Trophoblast cell (in vitro differentiated cells and primary cell): ENCODE measurements around the gene DENND5A.

Experiments used
- DNase-seq, 2 donors: peaks; one replicate each; pipeline ENCODE4 v3.0.0-alpha.2; 2016
- H2AFZ ChIP-seq: 2 replicates; pipeline ENCODE4 v1.6.1; 2013; ENCODE audit warnings: low read length, moderate library complexity, mild to moderate bottlenecking; ENCODE audit not compliant: insufficient read depth, poor library complexity
- H2AK5ac ChIP-seq: 2 replicates; pipeline ENCODE4 v1.6.1; 2013; ENCODE audit warnings: mild to moderate bottlenecking, low read length
- H2BK120ac ChIP-seq: 2 replicates; pipeline ENCODE4 v1.6.1; 2013; ENCODE audit warnings: low read length, mild to moderate bottlenecking, moderate library complexity; ENCODE audit not compliant: insufficient read depth, poor library complexity
- H2BK12ac ChIP-seq: 2 replicates; pipeline ENCODE4 v1.6.1; 2013; ENCODE audit warnings: mild to moderate bottlenecking, low read length, moderate library complexity
- H2BK5ac ChIP-seq: 2 replicates; pipeline ENCODE4 v1.6.1; 2013; ENCODE audit warnings: low read length, low read depth, moderate library complexity, mild to moderate bottlenecking; ENCODE audit not compliant: poor library complexity
- H3K14ac ChIP-seq: 2 replicates; pipeline ENCODE4 v1.6.1; 2013; ENCODE audit warnings: mild to moderate bottlenecking, low read length
- H3K18ac ChIP-seq: 2 replicates; pipeline ENCODE4 v1.6.1; 2013; ENCODE audit warnings: mild to moderate bottlenecking, low read length
- H3K23ac ChIP-seq: 2 replicates; pipeline ENCODE4 v1.6.1; 2013; ENCODE audit warnings: low read length
- H3K27ac ChIP-seq: 2 replicates; pipeline ENCODE4 v1.5.1; 2013; ENCODE audit warnings: low read depth, mild to moderate bottlenecking, inconsistent platforms, low read length, moderate library complexity
- H3K27me3 ChIP-seq: 2 replicates; pipeline ENCODE4 v1.6.1; 2013; ENCODE audit warnings: inconsistent platforms, mild to moderate bottlenecking, low read length, moderate library complexity; ENCODE audit not compliant: insufficient read depth
- H3K36me3 ChIP-seq, 2 experiments: 1 replicate in 1 of 2; 2 replicates in 1 of 2; pipeline ENCODE4 v1.6.1; 2013; ENCODE audit warnings: low read length in 2 of 2, mild to moderate bottlenecking in 2 of 2, moderate library complexity in 1 of 2; ENCODE audit not compliant: insufficient read depth in 2 of 2, control insufficient read depth in 1 of 2
- H3K4ac ChIP-seq: 2 replicates; pipeline ENCODE4 v1.6.1; 2013; ENCODE audit warnings: low read depth, mild to moderate bottlenecking, low read length, moderate library complexity
- H3K4me1 ChIP-seq, 2 experiments: 1 replicate in 1 of 2; 2 replicates in 1 of 2; pipeline ENCODE4 v1.6.1; 2013; ENCODE audit warnings: low read length in 2 of 2, mild to moderate bottlenecking in 2 of 2, moderate library complexity in 1 of 2; ENCODE audit not compliant: insufficient read depth in 2 of 2, control insufficient read depth in 1 of 2
- H3K4me2 ChIP-seq: 2 replicates; pipeline ENCODE4 v1.6.1; 2013; ENCODE audit warnings: inconsistent platforms, mild to moderate bottlenecking, low read length, moderate library complexity
- H3K4me3 ChIP-seq: 2 replicates; pipeline ENCODE4 v1.5.1; 2013; ENCODE audit warnings: mild to moderate bottlenecking, low read depth, low read length, inconsistent platforms
- H3K79me1 ChIP-seq: one replicate; pipeline ENCODE4 v1.6.1; 2013; ENCODE audit warnings: low read length
- H3K79me2 ChIP-seq: 2 replicates; pipeline ENCODE4 v1.6.1; 2013; ENCODE audit warnings: low read length, mild to moderate bottlenecking; ENCODE audit not compliant: control insufficient read depth, insufficient read depth, poor library complexity
- H3K9ac ChIP-seq: 2 replicates; pipeline ENCODE4 v1.6.1; 2013; ENCODE audit warnings: mild to moderate bottlenecking, low read length
- H3K9me3 ChIP-seq: 2 replicates; pipeline ENCODE4 v1.6.1; 2013; ENCODE audit warnings: low read depth, mild to moderate bottlenecking, control low read depth, inconsistent platforms, low read length; ENCODE audit not compliant: insufficient read depth
- H4K12ac ChIP-seq: 2 replicates; pipeline ENCODE4 v1.6.1; 2013; ENCODE audit warnings: low read depth, mild to moderate bottlenecking, low read length, moderate library complexity
- H4K8ac ChIP-seq: 2 replicates; pipeline ENCODE4 v1.6.1; 2013; ENCODE audit warnings: low read depth, mild to moderate bottlenecking, low read length, moderate library complexity
- H4K91ac ChIP-seq: one replicate; pipeline ENCODE4 v1.6.1; 2013; ENCODE audit warnings: low read depth, mild to moderate bottlenecking, low read length, moderate library complexity
- WGBS: extraction: QIAGEN DNeasy Blood & Tissue Kit; methylation state at CpG from one replicate; pipeline ENCODE4 v1.1.7; 2013; ENCODE audit warnings: missing lambda C conversion rate; ENCODE audit not compliant: insufficient read length, insufficient coverage; ENCODE audit errors: extremely low coverage; 5-methylcytosine and 5-hydroxymethylcytosine counted together

The DENND5A gene

GRCh38 chr11:9214765-9215164 lies 50.4 kb downstream of the DENND5A start:
- H3K79me1 ChIP-seq: peaks cover 2% of the 10 kb centered on the region
- H3K4me3 ChIP-seq: no peak overlapping the region
- no peak overlapping the region for H3K4me2 ChIP-seq
- H3K27ac ChIP-seq: no peak overlapping the region
- no peak overlapping the region for H2AK5ac ChIP-seq
- DNase-seq: no peak
- no peaks in the 10 kb centered on the region for H3K9me3 ChIP-seq
- no peak overlapping the region for H4K91ac ChIP-seq
- H3K36me3 ChIP-seq: no peaks in the 10 kb centered on the region
- peaks cover 8 to 9% of the 10 kb centered on the region in 2 experiments for H3K4me1 ChIP-seq
- H2BK12ac ChIP-seq: peak overlapping the region; percentile 44
- no peak overlapping the region for H3K4ac ChIP-seq
- H4K8ac ChIP-seq: no peak overlapping the region
- no peak overlapping the region for H4K12ac ChIP-seq
- no peaks in the 10 kb centered on the region for H3K27me3 ChIP-seq
- no CpG with 5 or more reads among the region's 5 CpGs for WGBS
- peaks cover 5% of the 10 kb centered on the region for H3K79me2 ChIP-seq
- no peak overlapping the region for H3K23ac ChIP-seq
- no peak overlapping the region for H3K9ac ChIP-seq
- H2BK5ac ChIP-seq: no peak overlapping the region
- H3K14ac ChIP-seq: no peak overlapping the region
- H2AFZ ChIP-seq: no peak overlapping the region
- no peak overlapping the region for H2BK120ac ChIP-seq
- H3K18ac ChIP-seq: no peak overlapping the region

DNA sequence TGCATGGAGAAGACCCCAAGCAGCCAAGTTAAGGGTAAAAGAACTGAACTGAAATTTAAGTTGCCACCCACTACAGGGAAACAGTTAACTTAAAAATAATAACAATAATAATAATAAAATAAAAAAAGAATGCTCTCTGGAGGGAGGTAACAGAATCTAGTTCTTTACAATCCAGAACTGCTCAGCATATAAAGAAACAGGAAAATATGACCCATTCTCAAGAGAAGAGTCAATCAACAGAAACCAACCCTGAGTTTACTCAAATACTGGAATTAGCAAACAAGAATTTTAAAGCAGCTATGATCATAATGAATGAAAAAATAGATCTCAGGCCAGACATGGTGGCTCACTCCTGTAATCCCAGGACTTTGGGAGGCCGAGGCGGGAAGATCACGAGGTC lies 53.8 kb downstream of the DENND5A start:
- H3K27ac ChIP-seq: peak overlapping the region; percentile 37
- H2BK120ac ChIP-seq: no peak overlapping the region
- no peaks in the 10 kb centered on the region for H3K36me3 ChIP-seq
- no peak overlapping the region for H2AFZ ChIP-seq
- H3K79me2 ChIP-seq: peaks cover 8% of the 10 kb centered on the region
- no peak overlapping the region for H3K9ac ChIP-seq
- no peak overlapping the region for H2BK5ac ChIP-seq
- no peak overlapping the region for H3K14ac ChIP-seq
- no peak for DNase-seq
- H3K79me1 ChIP-seq: peaks cover 2% of the 10 kb centered on the region
- peak overlapping the region; percentile 14 for H4K91ac ChIP-seq
- no peak overlapping the region for H2BK12ac ChIP-seq
- H2AK5ac ChIP-seq: no peak overlapping the region
- no peak overlapping the region for H3K18ac ChIP-seq
- no peak overlapping the region for H3K23ac ChIP-seq
- no peak overlapping the region for H4K12ac ChIP-seq
- H3K4ac ChIP-seq: peak overlapping the region; percentile 27
- no peak overlapping the region for H3K4me2 ChIP-seq
- H3K4me3 ChIP-seq: no peak overlapping the region
- peaks cover 5 to 13% of the 10 kb centered on the region in 2 experiments for H3K4me1 ChIP-seq
- no CpG with 5 or more reads among the region's 3 CpGs for WGBS
- H3K27me3 ChIP-seq: no peaks in the 10 kb centered on the region
- H3K9me3 ChIP-seq: no peaks in the 10 kb centered on the region
- H4K8ac ChIP-seq: no peak overlapping the region

DNA sequence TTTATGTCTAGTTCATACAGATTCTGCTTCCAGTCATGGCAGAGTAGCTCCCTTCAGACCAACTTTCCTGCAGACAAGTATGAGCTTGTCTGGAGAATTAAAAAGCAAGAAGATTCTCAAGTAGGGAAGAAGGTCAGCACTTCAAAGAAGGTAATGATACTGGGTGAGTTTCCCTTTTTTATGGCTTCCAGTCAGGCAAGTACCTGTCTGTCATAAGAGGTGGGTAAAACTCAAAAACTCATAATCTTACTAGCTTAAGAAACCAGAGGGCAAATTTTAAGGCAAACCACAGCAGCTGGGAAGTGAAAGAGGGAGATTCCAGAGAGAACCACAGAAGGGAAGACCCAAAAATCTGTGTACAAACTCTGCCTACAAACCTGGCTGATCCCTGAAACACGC lies 54.2 kb downstream of the DENND5A start:
- Histone ChIP-seq H2AFZ (no peak overlapping the region), H4K12ac (no peak overlapping the region), H4K91ac (no peak overlapping the region), H3K23ac (no peak overlapping the region), H2AK5ac (no peak overlapping the region), H2BK12ac (no peak overlapping the region), H3K18ac (no peak overlapping the region), H3K4me2 (no peak overlapping the region), H3K4me3 (no peak overlapping the region), H3K14ac (no peak overlapping the region), H4K8ac (no peak overlapping the region), H3K4me1 (peaks cover 5 to 13% of the 10 kb centered on the region in 2 experiments), H3K79me2 (peaks cover 8% of the 10 kb centered on the region), H3K9me3 (no peaks in the 10 kb centered on the region), H2BK5ac (no peak overlapping the region), H3K79me1 (no peaks in the 10 kb centered on the region), H3K36me3 (no peaks in the 10 kb centered on the region), H3K9ac (no peak overlapping the region), H3K27me3 (no peaks in the 10 kb centered on the region), H3K27ac (peak overlapping the region; percentile 37), H2BK120ac (no peak overlapping the region), H3K4ac (no peak overlapping the region)
- no peak for DNase-seq
- no CpG with 5 or more reads among the region's 1 CpG for WGBS

GRCh38 chr11:9210224-9210921 lies 54.8 kb downstream of the DENND5A start:
- Histone ChIP-seq H3K4ac (no peak overlapping the region), H3K14ac (no peak overlapping the region), H2BK120ac (no peak overlapping the region), H4K12ac (no peak overlapping the region), H3K4me1 (peaks cover 5 to 13% of the 10 kb centered on the region in 2 experiments), H2BK5ac (no peak overlapping the region), H3K18ac (peak overlapping the region; percentile 39), H3K9me3 (no peaks in the 10 kb centered on the region), H3K79me1 (no peaks in the 10 kb centered on the region), H4K8ac (no peak overlapping the region), H3K9ac (no peak overlapping the region), H2AFZ (no peak overlapping the region), H3K79me2 (peaks cover 8% of the 10 kb centered on the region), H3K36me3 (no peaks in the 10 kb centered on the region), H2BK12ac (no peak overlapping the region), H3K4me2 (no peak overlapping the region), H3K4me3 (no peak overlapping the region), H4K91ac (no peak overlapping the region), H3K23ac (no peak overlapping the region), H3K27me3 (no peaks in the 10 kb centered on the region), H3K27ac (no peak overlapping the region), H2AK5ac (no peak overlapping the region)
- DNase-seq: peak; percentile 68 to 90
- WGBS: no CpG with 5 or more reads among the region's 5 CpGs
